ENCODE data around the gene RAB21.

DNA sequence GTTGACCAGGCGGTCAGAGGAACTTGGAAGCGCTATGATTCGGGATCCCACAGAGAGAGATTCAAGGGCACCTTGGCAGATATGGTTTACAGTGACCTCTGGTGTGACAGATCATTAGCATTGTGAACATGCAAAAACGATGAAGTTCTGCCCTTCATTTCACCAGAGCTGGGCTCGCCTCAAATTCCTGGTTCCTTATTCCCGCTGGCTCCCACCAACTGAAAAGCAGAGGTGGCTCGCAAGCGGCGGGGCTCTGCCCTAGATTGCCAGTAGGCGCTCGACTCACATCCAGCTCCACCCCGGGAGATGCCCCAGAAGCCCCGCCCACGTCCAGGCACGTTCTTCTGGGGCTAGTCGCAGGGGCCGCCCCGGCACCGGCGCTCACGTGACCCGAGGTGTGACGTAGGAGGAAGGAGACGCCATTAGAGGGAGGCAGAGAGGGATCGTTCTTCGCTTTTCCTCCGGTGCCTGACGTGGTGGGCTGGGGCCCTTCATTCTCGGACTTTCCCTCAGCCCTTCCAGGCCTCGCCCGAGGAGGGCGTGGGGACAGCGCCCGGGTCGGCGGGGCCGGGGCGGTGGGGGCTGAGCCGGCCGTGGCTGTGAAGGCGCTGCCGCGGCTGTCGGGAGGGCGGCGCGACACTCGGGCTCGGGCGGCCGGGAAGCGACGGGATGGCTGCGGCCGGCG is at the start of gene RAB21:
- TF ChIP-seq EZH2phosphoT487 (IDR thresholded peaks at IDR 0.05; ENCODE audit: insufficient read depth, low read depth) (no peak), EZH2 (IDR thresholded peaks at IDR 0.05; ENCODE audit: insufficient read depth, poor library complexity, severe bottlenecking) (no peak)
